Effector memory CD8-positive, alpha-beta T cell (primary cell): ENCODE results near the gene GPD2.

Experiments used
- ATAC-seq: fragments of 150-1000 bp; cut with Tn5 transposase; replicated peaks from 2 replicates; pipeline ENCODE4 v1.10.0; 2021; ENCODE audit warnings: mild to moderate bottlenecking, moderate library complexity
- DNase-seq, 3 experiments: peaks; one replicate each; pipeline ENCODE4 v3.0.0; 2021
- H3K27ac Mint-ChIP-seq, 2 donors: one replicate each; pipeline ENCODE4 v1.8.0; 2022; ENCODE audit warnings: mild to moderate bottlenecking in 2 of 2, mixed read lengths in 2 of 2, moderate library complexity in 2 of 2
- H3K27me3 Mint-ChIP-seq, 2 donors: one replicate each; pipeline ENCODE4 v1.8.0; 2022; ENCODE audit warnings: mixed read lengths in 2 of 2
- H3K36me3 Mint-ChIP-seq: one replicate; pipeline ENCODE4 v1.8.0; 2022; ENCODE audit warnings: mild to moderate bottlenecking, moderate library complexity, mixed read lengths; ENCODE audit not compliant: insufficient read depth
- H3K4me1 Mint-ChIP-seq, 2 donors: one replicate each; pipeline ENCODE4 v1.8.0; 2022; ENCODE audit warnings: low read depth in 2 of 2, mixed read lengths in 2 of 2
- H3K4me3 Mint-ChIP-seq, 2 donors: one replicate each; pipeline ENCODE4 v1.8.0; 2022; ENCODE audit warnings: mild to moderate bottlenecking in 2 of 2, mixed read lengths in 2 of 2, moderate library complexity in 2 of 2
- H3K9me3 Mint-ChIP-seq, 2 donors: one replicate each; pipeline ENCODE4 v1.8.0; 2022; ENCODE audit warnings: mixed read lengths in 2 of 2

Gene GPD2

GRCh38 chr2:156473445-156473844, 37.3 kb downstream of the GPD2 start:
- no peaks in the 10 kb centered on the region for H3K9me3 Mint-ChIP-seq
- DNase-seq (no peak), ATAC-seq (no peak)
- H3K27ac Mint-ChIP-seq: no peak overlapping the region
- H3K4me3 Mint-ChIP-seq: no peak overlapping the region
- no peaks in the 10 kb centered on the region for H3K36me3 Mint-ChIP-seq
- H3K4me1 Mint-ChIP-seq: peaks cover 25 to 49% of the 10 kb centered on the region in 2 donors
- H3K27me3 Mint-ChIP-seq: no peaks in the 10 kb centered on the region

- DNase-seq (no peak), ATAC-seq (no peak)
- Mint-ChIP-seq H3K27ac (no peak overlapping the region), H3K4me3 (no peak overlapping the region), H3K9me3 (no peaks in the 10 kb centered on the region), H3K36me3 (no peaks in the 10 kb centered on the region), H3K4me1 (peaks cover 28 to 49% of the 10 kb centered on the region in 2 donors), H3K27me3 (no peaks in the 10 kb centered on the region)
These were observed 38.2 kb downstream of the GPD2 start for GRCh38 chr2:156474401-156474800.

GRCh38 chr2:156476021-156476849, 40.1 kb downstream of the GPD2 start:
- Mint-ChIP-seq H3K36me3 (peaks cover 3% of the 10 kb centered on the region), H3K4me3 (peak overlapping the region; percentile 21 to 30), H3K9me3 (no peaks in the 10 kb centered on the region), H3K4me1 (peaks cover 26 to 56% of the 10 kb centered on the region in 2 donors), H3K27ac (peak overlapping the region; percentile 52 to 89), H3K27me3 (no peaks in the 10 kb centered on the region)
- ATAC-seq: no peak
- no peak for DNase-seq

- Mint-ChIP-seq H3K27ac (peak overlapping the region; percentile 52 to 89), H3K9me3 (no peaks in the 10 kb centered on the region), H3K4me3 (peak overlapping the region; percentile 21 to 30), H3K36me3 (peaks cover 3% of the 10 kb centered on the region), H3K27me3 (no peaks in the 10 kb centered on the region), H3K4me1 (peaks cover 23 to 53% of the 10 kb centered on the region in 2 donors)
- no peak for ATAC-seq
- no peak for DNase-seq
These were observed 40.6 kb downstream of the GPD2 start for GRCh38 chr2:156476850-156477206.

GRCh38 chr2:156480376-156480775, 44.2 kb downstream of the GPD2 start:
- Mint-ChIP-seq H3K36me3 (peaks cover 3% of the 10 kb centered on the region), H3K9me3 (no peaks in the 10 kb centered on the region), H3K4me1 (peaks cover 26 to 60% of the 10 kb centered on the region in 2 donors), H3K27me3 (no peaks in the 10 kb centered on the region), H3K4me3 (peak overlapping the region; percentile 6 to 31), H3K27ac (peak overlapping the region; percentile 30 to 81)
- peak in 1 of 3 experiments; percentile 2 for DNase-seq
- ATAC-seq: peak; percentile 91

GRCh38 chr2:156481312-156481711, 45.1 kb downstream of the GPD2 start:
- Mint-ChIP-seq H3K4me1 (peaks cover 27 to 61% of the 10 kb centered on the region in 2 donors), H3K4me3 (no peak overlapping the region)

GRCh38 chr2:156483741-156484173, 47.6 kb downstream of the GPD2 start:
- Mint-ChIP-seq H3K9me3 (no peaks in the 10 kb centered on the region), H3K4me1 (peaks cover 16 to 57% of the 10 kb centered on the region in 2 donors), H3K27ac (peak overlapping the region; percentile 59 to 74), H3K36me3 (peaks cover 3% of the 10 kb centered on the region), H3K27me3 (no peaks in the 10 kb centered on the region), H3K4me3 (no peak overlapping the region)
- ATAC-seq (no peak), DNase-seq (no peak)

More at GRCh38 chr2:156481312-156481711, 45.1 kb downstream of the GPD2 start:
- Mint-ChIP-seq H3K27ac (peak overlapping the region; percentile 79 to 81), H3K9me3 (no peaks in the 10 kb centered on the region), H3K36me3 (peaks cover 3% of the 10 kb centered on the region), H3K27me3 (no peaks in the 10 kb centered on the region)
- no peak for DNase-seq
- ATAC-seq: no peak

- DNase-seq (no peak), ATAC-seq (no peak)
- Mint-ChIP-seq H3K27ac (no peak overlapping the region), H3K36me3 (no peaks in the 10 kb centered on the region), H3K4me3 (no peak overlapping the region), H3K4me1 (peaks cover 17 to 58% of the 10 kb centered on the region in 2 donors), H3K27me3 (no peaks in the 10 kb centered on the region), H3K9me3 (no peaks in the 10 kb centered on the region)
These were observed 50.0 kb downstream of the GPD2 start for GRCh38 chr2:156486147-156486546.

GRCh38 chr2:156486614-156487013, 50.4 kb downstream of the GPD2 start:
- Mint-ChIP-seq H3K36me3 (no peaks in the 10 kb centered on the region), H3K27ac (no peak overlapping the region), H3K9me3 (no peaks in the 10 kb centered on the region), H3K4me3 (no peak overlapping the region), H3K4me1 (peaks cover 19 to 59% of the 10 kb centered on the region in 2 donors), H3K27me3 (no peaks in the 10 kb centered on the region)
- ATAC-seq (no peak), DNase-seq (no peak)

GRCh38 chr2:156489195-156489594, 53.0 kb downstream of the GPD2 start:
- Mint-ChIP-seq H3K27ac (no peak overlapping the region), H3K9me3 (no peaks in the 10 kb centered on the region), H3K36me3 (no peaks in the 10 kb centered on the region), H3K4me3 (peak overlapping the region in 1 of 2 donors; percentile 16), H3K27me3 (no peaks in the 10 kb centered on the region), H3K4me1 (peaks cover 25 to 51% of the 10 kb centered on the region in 2 donors)
- no peak for DNase-seq
- ATAC-seq: no peak

GRCh38 chr2:156489750-156490465, 53.7 kb downstream of the GPD2 start:
- Mint-ChIP-seq H3K36me3 (no peaks in the 10 kb centered on the region), H3K4me3 (no peak overlapping the region), H3K27me3 (no peaks in the 10 kb centered on the region), H3K27ac (no peak overlapping the region), H3K9me3 (no peaks in the 10 kb centered on the region), H3K4me1 (peaks cover 23 to 51% of the 10 kb centered on the region in 2 donors)
- DNase-seq: no peak
- ATAC-seq: no peak

GRCh38 chr2:156490466-156490840, 54.3 kb downstream of the GPD2 start:
- H3K36me3 Mint-ChIP-seq: no peaks in the 10 kb centered on the region
- ATAC-seq (peak; percentile 71), DNase-seq (no peak)
- no peak overlapping the region for H3K4me3 Mint-ChIP-seq
- H3K27me3 Mint-ChIP-seq: no peaks in the 10 kb centered on the region
- H3K27ac Mint-ChIP-seq: no peak overlapping the region
- peaks cover 20 to 51% of the 10 kb centered on the region in 2 donors for H3K4me1 Mint-ChIP-seq
- no peaks in the 10 kb centered on the region for H3K9me3 Mint-ChIP-seq

GRCh38 chr2:156491176-156491575, 55.0 kb downstream of the GPD2 start:
- ATAC-seq: no peak
- H3K27ac Mint-ChIP-seq: no peak overlapping the region
- H3K4me1 Mint-ChIP-seq: peaks cover 20 to 49% of the 10 kb centered on the region in 2 donors

GRCh38 chr2:156492979-156493378, 56.8 kb downstream of the GPD2 start:
- Mint-ChIP-seq H3K4me1 (peaks cover 22 to 43% of the 10 kb centered on the region in 2 donors), H3K36me3 (no peaks in the 10 kb centered on the region), H3K4me3 (no peak overlapping the region), H3K9me3 (no peaks in the 10 kb centered on the region), H3K27me3 (no peaks in the 10 kb centered on the region), H3K27ac (no peak overlapping the region)
- no peak for DNase-seq
- no peak for ATAC-seq

More at GRCh38 chr2:156491176-156491575, 55.0 kb downstream of the GPD2 start:
- H3K9me3 Mint-ChIP-seq: no peaks in the 10 kb centered on the region
- H3K27me3 Mint-ChIP-seq: no peaks in the 10 kb centered on the region
- no peak overlapping the region for H3K4me3 Mint-ChIP-seq
- DNase-seq: no peak
- H3K36me3 Mint-ChIP-seq: no peaks in the 10 kb centered on the region
